Endothelial cell of umbilical vein (primary cell): ENCODE measurements around the gene FMNL2. TPM values are rescaled to one million over a fixed set of nuclear protein-coding genes. Genes with fewer than 3 reads are reported as not detected.

ENCODE experiments used
- BruUV-seq: library from RNA; stranded (reverse); fragments of 400-500 nt; replicated peaks from 2 replicates; lab custom pipeline; 2021; lab: Mats Ljungman, UMichigan
- CTCF ChIA-PET: fragments of 300-600, 350-600 bp; sonication (Branson Sonifier 250); formaldehyde crosslinking; loops from one replicate; lab custom pipeline; 2021; ENCODE audit warnings: antibody characterized with exemption, inconsistent platforms; lab: Charles Lee
- POLR2A ChIA-PET: fragments of 300-600, 350-600 bp; sonication (Branson Sonifier 250); formaldehyde crosslinking; loops from one replicate; lab custom pipeline; 2021; ENCODE audit warnings: antibody characterized with exemption, inconsistent platforms; lab: Charles Lee
- DNase-seq: peaks from one replicate; pipeline ENCODE4 v3.0.0-alpha.2; 2011; ENCODE audit warnings: low read depth, low spot score
- FAIRE-seq: peaks from 2 replicates; lab custom pipeline; 2011; peaks lifted over from hg19 to GRCh38; lab: Jason Lieb, UNC
- H2AFZ ChIP-seq: 2 replicates; pipeline ENCODE4 v1.6.0; 2012; ENCODE audit warnings: low read depth, low read length, control low read depth, inconsistent platforms
- H3K27ac ChIP-seq: 2 replicates; pipeline ENCODE4 v1.5.1; 2011; ENCODE audit warnings: low read depth, mild to moderate bottlenecking, control low read depth, low read length, moderate library complexity; ENCODE audit not compliant: insufficient read depth
- H3K27me3 ChIP-seq, 2 experiments: 2 replicates each; pipeline versions ENCODE4 v1.6.0 to v1.6.1; 2011; ENCODE audit warnings: low read length in 2 of 2, mixed read lengths in 1 of 2; ENCODE audit not compliant: control insufficient read depth in 2 of 2, insufficient read depth in 2 of 2
- H3K36me3 ChIP-seq, 2 experiments: 2 replicates in 1 of 2; 3 replicates in 1 of 2; pipeline ENCODE4 v1.5.1; 2011; ENCODE audit warnings: low read length in 2 of 2, mild to moderate bottlenecking in 1 of 2, moderate library complexity in 1 of 2; ENCODE audit not compliant: control insufficient read depth in 2 of 2, insufficient read depth in 2 of 2; ENCODE audit errors: extremely low read depth in 1 of 2
- H3K4me1 ChIP-seq: 3 replicates; pipeline ENCODE4 v1.5.1; 2011; ENCODE audit warnings: mild to moderate bottlenecking, low read length; ENCODE audit not compliant: control insufficient read depth, insufficient read depth; ENCODE audit errors: extremely low read depth
- H3K4me2 ChIP-seq: 2 replicates; pipeline ENCODE4 v1.6.1; 2011; ENCODE audit warnings: low read length, control low read depth, mixed read lengths; ENCODE audit not compliant: insufficient read depth
- H3K4me3 ChIP-seq, 3 experiments: fragments of 200-600 bp in 1 of 3; sonication (generic), shearing (Covaris generic) in 1 of 3; replicated peaks in 1 of 3; 2 replicates each; pipeline ENCODE4 v1.5.1; 2011 to 2016; ENCODE audit warnings: control low read depth in 3 of 3, low read length in 3 of 3, mild to moderate bottlenecking in 2 of 3, inconsistent platforms in 1 of 3, low read depth in 1 of 3, moderate library complexity in 1 of 3; ENCODE audit not compliant: insufficient read depth in 1 of 3
- H3K79me2 ChIP-seq: 2 replicates; pipeline ENCODE4 v1.6.0; 2012; ENCODE audit warnings: low read length, inconsistent platforms; ENCODE audit not compliant: control insufficient read depth, insufficient read depth
- H3K9ac ChIP-seq: replicated peaks from 2 replicates; pipeline ENCODE3; 2011; ENCODE audit warnings: low read length, control low read depth; ENCODE audit not compliant: insufficient read depth; ENCODE audit errors: extremely low read depth
- H3K9me1 ChIP-seq: replicated peaks from 3 replicates; pipeline ENCODE4 v1.6.0; 2011; ENCODE audit warnings: mild to moderate bottlenecking, low read length; ENCODE audit not compliant: control insufficient read depth, insufficient read depth; ENCODE audit errors: extremely low read depth
- H3K9me3 ChIP-seq: replicated peaks from 2 replicates; pipeline ENCODE4 v1.5.1; 2012; ENCODE audit warnings: low read length, inconsistent platforms; ENCODE audit not compliant: control insufficient read depth, insufficient read depth
- H4K20me1 ChIP-seq: replicated peaks from 2 replicates; pipeline ENCODE3; 2011; ENCODE audit warnings: mild to moderate bottlenecking, low read length; ENCODE audit not compliant: control insufficient read depth, insufficient read depth; ENCODE audit errors: extremely low read depth
- EZH2 ChIP-seq: IDR thresholded peaks from 2 replicates; pipeline ENCODE4 v1.6.1; 2012; ENCODE audit warnings: borderline replicate concordance, low read depth, mild to moderate bottlenecking, moderate library complexity, low read length, inconsistent platforms; ENCODE audit not compliant: severe bottlenecking
- FOS ChIP-seq: IDR thresholded peaks from 2 replicates; pipeline ENCODE4 v1.6.1; 2011; ENCODE audit warnings: mild to moderate bottlenecking, low read length, moderate library complexity, borderline replicate concordance; ENCODE audit not compliant: insufficient read depth
- GATA2 ChIP-seq: IDR thresholded peaks from 2 replicates; pipeline ENCODE4 v1.7.0; 2011; ENCODE audit warnings: low read depth, mild to moderate bottlenecking, moderate library complexity, mixed read lengths, low read length; ENCODE audit not compliant: insufficient read length, insufficient read depth
- JUN ChIP-seq: IDR thresholded peaks from 2 replicates; pipeline ENCODE4 v1.6.1; 2011; ENCODE audit warnings: borderline replicate concordance, low read depth; ENCODE audit not compliant: insufficient read length, insufficient read depth
- MYC ChIP-seq: IDR thresholded peaks from one replicate; pipeline ENCODE4 v1.6.1; 2011; ENCODE audit warnings: mild to moderate bottlenecking, low read depth, low read length
- POLR2A ChIP-seq: IDR thresholded peaks from 2 replicates; pipeline ENCODE4 v1.6.1; 2012; ENCODE audit warnings: low read depth, mild to moderate bottlenecking, control low read depth, low read length
- POLR2AphosphoS5 ChIP-seq: IDR thresholded peaks from 2 replicates; pipeline ENCODE4 v1.6.1; 2012; ENCODE audit warnings: low read depth, mild to moderate bottlenecking, control low read depth, low read length, moderate library complexity; ENCODE audit not compliant: insufficient read depth
- dilution Hi-C: fragments of 300-500 bp; cut with MboI; formaldehyde crosslinking; loops from one replicate; pipeline ENCODE4 v1.15.0; 2019; ENCODE audit warnings: low sequenced_read_pairs; ENCODE audit not compliant: extremely low pct_ligation_motif_present
- intact Hi-C: fragments of 100-400 bp; cut with micrococcal nuclease; formaldehyde crosslinking; loops from one replicate; pipeline ENCODE4 v1.10.0; 2022
- polyA plus RNA-seq, 4 experiments: library from polyadenylated mRNA; depleted of rRNA in 3 of 4; stranded (reverse) in 3 of 4; unstranded in 1 of 4; fragments of >200 nt; gene quantifications; 2 replicates each; pipeline versions ENCODE4 v1.2.1 to v1.2.3, GENCODE V29; 2011 to 2012; ENCODE audit warnings: missing spikeins in 1 of 4
- total RNA-seq: library from RNA; stranded (reverse); gene quantifications from 2 replicates; pipeline ENCODE4 v1.2.3, GENCODE V29; 2021
- TF ChIP-seq, protein P1 (sequence below): IDR thresholded peaks from 2 replicates; pipeline ENCODE4 v1.6.1; 2011; ENCODE audit not compliant: insufficient read depth, insufficient read length
- TF ChIP-seq, protein P2 (sequence below), 2 donors: IDR thresholded peaks; 1 replicate in 1 of 2; 2 replicates in 1 of 2; pipeline ENCODE4 v1.5.1; 2011; ENCODE audit warnings: low read length in 2 of 2, mild to moderate bottlenecking in 2 of 2, moderate library complexity in 2 of 2, control low read depth in 1 of 2, inconsistent platforms in 1 of 2, low read depth in 1 of 2; ENCODE audit not compliant: insufficient read depth in 1 of 2; ENCODE audit errors: extremely low read depth in 1 of 2

Gene FMNL2
- total and polyA plus RNA-seq, 2 donors (not counting 3 experiments of a cell fraction or from before 2014, with no cell fraction given): 8.3 to 28.0 TPM

DNA sequence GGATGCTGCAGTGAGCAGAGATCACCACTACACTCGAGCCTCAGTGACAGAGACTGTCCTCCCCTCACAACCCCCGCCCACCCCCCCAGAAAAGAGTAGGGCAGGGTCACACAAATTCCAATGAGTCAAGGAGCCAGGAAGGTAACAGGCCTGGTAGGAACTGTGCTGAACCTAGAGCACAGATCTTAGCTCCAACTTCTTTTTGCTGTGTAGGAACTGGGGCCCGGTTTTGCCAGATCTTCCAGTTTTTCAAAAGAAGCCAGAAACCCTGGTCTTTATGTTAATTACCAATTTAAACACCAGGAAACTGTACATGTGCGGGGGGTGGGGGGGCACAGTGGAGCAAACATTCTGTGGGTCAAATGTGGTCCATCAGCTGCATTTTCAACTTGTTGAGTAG is 311.3 kb downstream of the FMNL2 start:
- Histone ChIP-seq H2AFZ (no peak overlapping the region), H3K4me3 (no peak overlapping the region), H3K79me2 (no peaks in the 10 kb centered on the region), H3K36me3 (peaks cover 4 to 6% of the 10 kb centered on the region in 2 experiments), H3K27me3 (no peaks in the 10 kb centered on the region), H4K20me1 (no peaks in the 10 kb centered on the region), H3K9me1 (no peaks in the 10 kb centered on the region), H3K27ac (no peak overlapping the region), H3K9me3 (no peaks in the 10 kb centered on the region), H3K4me1 (peaks cover 5% of the 10 kb centered on the region), H3K4me2 (no peak overlapping the region), H3K9ac (no peak overlapping the region)
- BruUV-seq: no TSS peak
- TF ChIP-seq MYC (no peak), POLR2AphosphoS5 (no peak), JUN (no peak), GATA2 (no peak), FOS (no peak), POLR2A (no peak), EZH2 (no peak)
- TF ChIP-seq, protein P1, sequence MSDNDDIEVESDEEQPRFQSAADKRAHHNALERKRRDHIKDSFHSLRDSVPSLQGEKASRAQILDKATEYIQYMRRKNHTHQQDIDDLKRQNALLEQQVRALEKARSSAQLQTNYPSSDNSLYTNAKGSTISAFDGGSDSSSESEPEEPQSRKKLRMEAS: no peak
- TF ChIP-seq, protein P2, sequence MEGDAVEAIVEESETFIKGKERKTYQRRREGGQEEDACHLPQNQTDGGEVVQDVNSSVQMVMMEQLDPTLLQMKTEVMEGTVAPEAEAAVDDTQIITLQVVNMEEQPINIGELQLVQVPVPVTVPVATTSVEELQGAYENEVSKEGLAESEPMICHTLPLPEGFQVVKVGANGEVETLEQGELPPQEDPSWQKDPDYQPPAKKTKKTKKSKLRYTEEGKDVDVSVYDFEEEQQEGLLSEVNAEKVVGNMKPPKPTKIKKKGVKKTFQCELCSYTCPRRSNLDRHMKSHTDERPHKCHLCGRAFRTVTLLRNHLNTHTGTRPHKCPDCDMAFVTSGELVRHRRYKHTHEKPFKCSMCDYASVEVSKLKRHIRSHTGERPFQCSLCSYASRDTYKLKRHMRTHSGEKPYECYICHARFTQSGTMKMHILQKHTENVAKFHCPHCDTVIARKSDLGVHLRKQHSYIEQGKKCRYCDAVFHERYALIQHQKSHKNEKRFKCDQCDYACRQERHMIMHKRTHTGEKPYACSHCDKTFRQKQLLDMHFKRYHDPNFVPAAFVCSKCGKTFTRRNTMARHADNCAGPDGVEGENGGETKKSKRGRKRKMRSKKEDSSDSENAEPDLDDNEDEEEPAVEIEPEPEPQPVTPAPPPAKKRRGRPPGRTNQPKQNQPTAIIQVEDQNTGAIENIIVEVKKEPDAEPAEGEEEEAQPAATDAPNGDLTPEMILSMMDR (IDR thresholded peaks at IDR 0.05; ENCODE audit: extremely low read depth in 1 of 2, insufficient read depth in 1 of 2, low read depth in 1 of 2, low read length in 2 of 2): no peak
- intact Hi-C loops (no loop called here), dilution Hi-C loops (no loop called here)
- FAIRE-seq (no peak), DNase-seq (no peak)
- ChIA-PET CTCF (interaction anchor here (2.6 to 3.8 kb wide), 2 partner anchors 11 to 471 kb away, joined by 11 to 30 read pairs; partner anchors contain the start of gene STAM2), POLR2A (interaction anchor here (0.7 kb wide), 1 partner anchor 11 kb away, joined by 4 read pairs; no protein-coding TSS in a partner anchor)
